ENCODE results near the gene GOLPH3L.
"Not testable (repeated sequence)": the region's sequence is repeated elsewhere in the genome, so short reads cannot be mapped to it uniquely, and the experiment has no call there.

The GOLPH3L gene

GRCh38 chr1:150696995-150697927 is at the start of gene GOLPH3L:
TSS of gene GOLPH3L (minus strand) at chr1:150697154. CDS start at chr1:150694838, 2,316 bp downstream.
- in situ Hi-C loops (cut with MboI; ENCODE audit: low sequenced_read_pairs), result no loop called here

- in situ Hi-C loops (cut with MboI; ENCODE audit: low sequenced_read_pairs), result no loop called here
Observed at GRCh38 chr1:150730130-150730721, 33.3 kb upstream of the GOLPH3L start.

- in situ Hi-C loops (cut with MboI; ENCODE audit: low sequenced_read_pairs), result no loop called here
Observed at GRCh38 chr1:150724336-150724735, 27.4 kb upstream of the GOLPH3L start.

DNA sequence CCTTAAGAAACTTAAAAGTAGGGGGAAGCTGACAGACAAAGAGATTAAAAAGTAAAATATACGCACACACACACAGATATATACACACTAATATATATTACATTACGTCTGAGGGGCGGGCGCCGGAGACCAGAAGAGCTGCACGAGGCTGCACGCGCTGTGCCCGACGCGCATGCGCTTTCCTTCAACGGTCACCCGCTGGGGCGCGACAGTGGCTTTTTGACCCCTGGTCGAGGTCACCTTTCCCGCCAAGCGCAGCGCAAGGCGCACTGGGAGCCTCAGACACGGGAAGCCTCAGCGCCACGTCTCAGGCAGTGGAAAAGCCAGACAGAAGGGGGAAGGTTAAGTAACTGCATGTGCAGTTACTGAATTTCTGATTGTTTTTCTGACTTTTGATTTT is 23.7 kb upstream of the GOLPH3L start, which contains the start of gene HORMAD1:
Gene HORMAD1 (minus strand): TSS at position 193 of the 400 bp plus-strand sequence. CDS start 1,390 bp downstream, outside the sequence.
- in situ Hi-C loops (cut with MboI; ENCODE audit: low sequenced_read_pairs), result no loop called here

- in situ Hi-C loops (cut with MboI; ENCODE audit: low sequenced_read_pairs), result no loop called here
Observed at GRCh38 chr1:150720098-150720497, 23.1 kb upstream of the GOLPH3L start.

- in situ Hi-C loops (cut with MboI; ENCODE audit: low sequenced_read_pairs), result no loop called here
Observed at GRCh38 chr1:150718225-150718891, 21.4 kb upstream of the GOLPH3L start.

- in situ Hi-C loops (cut with MboI; ENCODE audit: low sequenced_read_pairs), result not testable (repeated sequence)
Observed at GRCh38 chr1:150709031-150709430, 12.1 kb upstream of the GOLPH3L start.

GRCh38 chr1:150708595-150708994 is 11.6 kb upstream of the GOLPH3L start:
- in situ Hi-C loops (cut with MboI; ENCODE audit: low sequenced_read_pairs), result no loop called here

DNA sequence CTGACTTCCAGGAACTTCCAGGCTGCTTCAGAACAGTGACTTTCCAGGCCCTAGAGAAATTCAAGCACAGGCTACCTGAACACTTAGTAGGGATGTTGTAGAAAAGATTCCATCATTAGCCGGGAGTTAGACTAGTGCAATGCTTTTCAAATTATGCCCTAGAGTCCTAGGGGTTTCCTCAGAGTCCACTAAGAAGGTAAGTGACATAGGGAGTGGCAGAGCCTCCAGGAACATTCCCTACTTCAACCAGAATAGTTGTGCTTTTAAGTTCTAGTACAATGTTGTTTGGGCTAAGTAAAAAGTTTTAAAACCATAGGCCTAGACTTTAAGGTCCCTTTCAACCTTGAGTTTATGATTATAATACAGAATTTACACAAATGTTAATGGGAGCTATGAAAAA is 9.1 kb upstream of the GOLPH3L start:
- in situ Hi-C loops (cut with MboI; ENCODE audit: low sequenced_read_pairs), result no loop called here

GRCh38 chr1:150703427-150703826 is 6.5 kb upstream of the GOLPH3L start:
- in situ Hi-C loops (cut with MboI; ENCODE audit: low sequenced_read_pairs), result no loop called here

GRCh38 chr1:150696590-150696989 is 364 bp downstream of the GOLPH3L start:
- in situ Hi-C loops (cut with MboI; ENCODE audit: low sequenced_read_pairs), result no loop called here

DNA sequence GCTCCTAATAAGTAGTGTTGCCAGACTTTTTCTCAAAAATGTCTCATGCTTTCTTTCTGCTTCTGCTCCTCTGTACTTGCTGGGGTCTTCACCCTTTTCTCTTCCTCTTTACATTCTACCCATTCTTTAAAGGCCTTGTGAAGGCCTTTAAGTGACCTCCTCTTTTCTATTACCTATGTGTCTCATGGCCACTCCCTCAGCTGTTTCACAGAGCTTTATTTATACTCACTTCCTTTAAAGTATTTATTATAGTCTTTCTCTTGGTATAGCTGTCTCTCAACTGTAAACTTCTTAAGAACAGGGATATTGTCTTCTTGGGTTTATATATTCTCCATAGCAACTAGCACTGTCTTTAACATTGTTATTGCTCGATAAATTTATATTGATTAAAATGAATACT is 792 bp downstream of the GOLPH3L start:
- in situ Hi-C loops (cut with MboI; ENCODE audit: low sequenced_read_pairs), result no loop called here

- in situ Hi-C loops (cut with MboI; ENCODE audit: low sequenced_read_pairs), result no loop called here
Observed at GRCh38 chr1:150695561-150695960, 1.4 kb downstream of the GOLPH3L start.

- in situ Hi-C loops (cut with MboI; ENCODE audit: low sequenced_read_pairs), result no loop called here
Observed at GRCh38 chr1:150692720-150693119, 4.2 kb downstream of the GOLPH3L start.

DNA sequence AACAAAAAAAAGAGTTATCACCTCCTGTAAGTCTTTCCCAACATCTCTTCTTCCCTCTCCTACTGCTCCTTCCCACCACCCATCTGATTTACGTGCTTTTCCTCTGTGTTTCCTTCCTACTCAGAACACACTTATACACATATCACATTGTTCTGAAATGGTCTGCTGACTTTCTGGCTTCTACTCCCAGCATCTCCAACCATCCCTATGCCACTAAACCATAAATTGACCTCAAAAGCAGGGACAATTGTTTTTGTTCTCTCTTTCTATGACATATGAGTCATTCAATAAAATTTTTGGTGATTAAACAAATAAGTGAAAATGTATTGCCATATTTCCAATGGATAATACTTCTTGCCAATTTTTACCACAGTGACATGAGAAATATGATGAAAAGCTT is 8.2 kb downstream of the GOLPH3L start:
- in situ Hi-C loops (cut with MboI; ENCODE audit: low sequenced_read_pairs), result no loop called here

DNA sequence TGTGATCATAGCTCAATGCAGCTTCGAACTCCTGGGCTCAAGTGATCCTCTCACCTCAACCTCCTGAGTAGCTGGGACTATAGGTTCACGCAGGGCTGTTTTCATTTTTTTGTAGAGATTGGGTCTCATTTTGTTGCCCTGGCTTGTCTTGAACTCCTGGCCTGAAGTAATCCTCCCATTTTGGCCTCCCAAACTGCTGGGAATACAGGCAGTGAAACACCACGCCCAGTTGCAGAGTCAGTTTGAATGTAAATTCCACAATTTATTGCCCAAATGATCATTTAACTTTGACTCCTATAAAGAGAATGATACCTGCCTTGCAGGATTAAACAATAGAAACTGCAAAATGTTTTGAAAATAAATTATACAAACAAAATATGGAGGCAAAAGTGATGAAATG is 10.7 kb downstream of the GOLPH3L start:
- in situ Hi-C loops (cut with MboI; ENCODE audit: low sequenced_read_pairs), result no loop called here

DNA sequence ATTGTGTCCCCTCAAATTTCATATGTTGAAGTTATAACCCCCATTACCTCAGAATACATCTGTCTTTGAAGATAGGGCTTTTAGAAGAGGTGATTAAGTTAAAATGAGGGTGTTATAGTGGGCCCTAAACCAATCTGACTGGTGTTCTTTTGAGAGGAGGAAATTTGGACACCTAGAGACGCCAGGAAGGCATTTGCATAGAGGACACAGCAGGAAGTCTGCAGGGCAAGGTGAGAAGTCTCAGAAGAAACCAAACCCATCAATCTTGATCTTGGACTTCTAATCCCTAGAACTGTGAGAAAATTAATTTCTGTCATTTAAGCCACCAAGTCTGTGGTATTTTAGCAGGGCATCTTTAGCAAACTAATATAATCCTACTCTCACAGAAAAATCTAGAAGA is 13.0 kb downstream of the GOLPH3L start:
- in situ Hi-C loops (cut with MboI; ENCODE audit: low sequenced_read_pairs), result no loop called here

DNA sequence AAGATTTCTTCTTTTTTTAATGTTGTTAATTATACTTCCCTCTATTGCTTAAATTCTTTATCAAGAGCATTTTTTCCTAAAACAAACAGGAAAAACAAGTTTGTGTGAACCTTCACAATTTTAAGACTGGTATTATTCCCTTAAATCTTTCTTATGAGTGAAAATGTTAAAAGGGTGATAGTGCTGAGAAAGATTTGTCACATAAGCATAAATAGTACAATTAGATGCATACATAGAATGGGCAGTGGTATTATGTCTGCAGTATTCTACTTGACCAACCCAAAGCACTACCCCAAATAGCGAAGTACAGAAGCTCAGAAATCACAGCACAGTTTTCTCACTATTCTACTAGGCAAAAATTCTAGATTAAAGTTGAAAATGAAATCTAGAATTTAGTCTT is 18.0 kb downstream of the GOLPH3L start:
- in situ Hi-C loops (cut with MboI; ENCODE audit: low sequenced_read_pairs), result no loop called here

DNA sequence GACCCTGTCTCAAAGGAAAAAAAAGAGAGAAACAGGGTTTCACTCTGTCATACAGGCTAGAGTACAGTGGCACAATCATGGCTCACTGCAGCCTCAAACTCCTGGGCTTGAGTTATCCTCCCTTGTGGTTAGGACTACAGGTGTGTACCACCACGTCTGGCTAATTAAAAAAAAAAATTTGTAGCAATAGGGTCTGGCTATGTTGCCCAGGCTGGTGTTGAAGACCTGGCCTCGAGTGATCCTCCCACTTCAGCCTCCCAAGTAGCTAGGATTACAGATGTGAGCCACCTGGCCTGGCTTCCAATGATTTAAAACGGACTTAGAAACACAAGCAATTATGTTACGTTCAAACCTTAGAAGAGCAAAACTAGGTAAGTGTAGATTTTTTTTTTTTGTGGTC is 22.1 kb downstream of the GOLPH3L start:
- in situ Hi-C loops (cut with MboI; ENCODE audit: low sequenced_read_pairs), result no loop called here

DNA sequence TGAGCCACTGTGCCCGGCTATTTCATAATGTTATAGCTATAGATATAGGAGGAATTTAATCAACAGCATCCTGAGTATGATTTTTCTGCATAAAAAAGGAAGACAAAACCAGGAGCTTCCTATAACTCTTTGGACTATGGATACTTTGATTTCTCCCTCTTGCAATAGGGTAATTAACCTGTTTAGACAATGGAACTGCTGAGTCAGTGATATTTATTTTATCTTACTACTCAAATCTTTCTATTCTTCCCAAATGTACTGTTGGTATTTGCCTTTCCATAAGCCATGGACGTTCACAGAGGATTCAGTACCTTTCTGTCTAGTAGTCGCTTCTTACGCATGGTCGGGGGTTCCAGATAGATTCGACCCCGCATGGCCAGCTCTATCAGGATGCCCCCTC is 33.6 kb downstream of the GOLPH3L start:
- in situ Hi-C loops (cut with MboI; ENCODE audit: low sequenced_read_pairs), result no loop called here

- in situ Hi-C loops (cut with MboI; ENCODE audit: low sequenced_read_pairs), result no loop called here
Observed at GRCh38 chr1:150662811-150663210, 34.1 kb downstream of the GOLPH3L start.

DNA sequence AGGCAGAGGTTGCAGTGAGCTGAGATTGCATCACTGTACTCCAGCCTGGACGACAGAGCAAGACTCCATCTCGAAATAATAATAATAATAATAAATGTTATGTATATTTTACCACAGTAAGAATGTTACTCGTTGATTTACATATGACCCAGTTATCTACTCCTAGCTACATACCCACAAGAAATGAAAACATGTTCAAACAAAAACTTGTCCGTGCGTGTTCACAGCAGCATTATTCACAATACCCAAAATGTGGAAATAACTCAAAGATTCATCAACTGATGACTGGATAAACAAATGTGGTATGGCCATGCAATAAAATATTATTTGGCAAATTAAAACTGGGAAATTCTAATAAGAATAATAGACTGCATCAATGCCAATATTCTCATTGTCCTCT is 35.8 kb downstream of the GOLPH3L start:
- in situ Hi-C loops (cut with MboI; ENCODE audit: low sequenced_read_pairs), result no loop called here
